ENCODE measurements around the gene DNAJC10.
"Not testable (repeated sequence)": the region's sequence is repeated elsewhere in the genome, so short reads cannot be mapped to it uniquely, and the experiment has no call there.

DNAJC10 gene

DNA sequence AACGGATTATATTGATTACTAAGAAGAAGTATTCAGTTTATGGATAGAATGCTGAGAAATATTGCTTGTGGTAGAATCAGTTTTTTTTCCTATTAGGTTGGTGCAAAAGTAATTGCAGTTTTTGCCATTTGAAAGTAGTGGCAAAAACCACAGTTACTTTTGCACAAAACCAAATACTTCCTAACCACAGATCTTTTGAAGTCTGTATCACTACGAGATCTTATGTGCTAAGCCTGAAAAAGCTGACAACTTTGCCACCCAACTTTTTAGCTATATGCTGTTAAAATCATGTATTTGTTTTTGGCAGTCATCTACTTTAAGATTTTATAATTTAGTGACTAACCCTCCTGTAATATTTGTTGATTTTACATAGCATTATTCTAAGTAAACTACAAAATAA, 24.6 kb downstream of the DNAJC10 start:
- Histone ChIP-seq H3K4me1 (peaks cover 9% of the 10 kb centered on the region), H3K9ac (no peak overlapping the region), H4K20me1 (no peaks in the 10 kb centered on the region), H3K4me3 (no peak overlapping the region), H3K36me3 (peaks cover 62% of the 10 kb centered on the region), H3K4me2 (no peak overlapping the region), H3K9me3 (peaks cover 8% of the 10 kb centered on the region), H3K27ac (no peak overlapping the region), H3K27me3 (no peaks in the 10 kb centered on the region)
- no peak for TF ChIP-seq Cebpa-rat (IDR thresholded peaks at IDR 0.05)

- TF ChIP-seq Cebpa-rat (IDR thresholded peaks at IDR 0.05), result no peak
- no peak overlapping the region for H3K4me2 ChIP-seq
- peaks cover 9% of the 10 kb centered on the region for H3K4me1 ChIP-seq
- peaks cover 17% of the 10 kb centered on the region for H3K9me3 ChIP-seq
- peaks cover 66% of the 10 kb centered on the region for H3K36me3 ChIP-seq
- no peaks in the 10 kb centered on the region for H4K20me1 ChIP-seq
- no peak overlapping the region for H3K4me3 ChIP-seq
- H3K27ac ChIP-seq, result no peak overlapping the region
- H3K27me3 ChIP-seq, result no peaks in the 10 kb centered on the region
- H3K9ac ChIP-seq, result no peak overlapping the region
These were observed 25.6 kb downstream of the DNAJC10 start for GRCh38 chr2:182741620-182742019.

GRCh38 chr2:182744490-182744889, 28.4 kb downstream of the DNAJC10 start:
- Histone ChIP-seq H3K27me3 (no peaks in the 10 kb centered on the region), H3K4me3 (no peak overlapping the region), H3K9me3 (peaks cover 18% of the 10 kb centered on the region), H4K20me1 (no peaks in the 10 kb centered on the region), H3K4me2 (no peak overlapping the region), H3K9ac (no peak overlapping the region), H3K27ac (no peak overlapping the region), H3K4me1 (peaks cover 9% of the 10 kb centered on the region), H3K36me3 (peaks cover 46% of the 10 kb centered on the region)
- TF ChIP-seq Cebpa-rat (IDR thresholded peaks at IDR 0.05), result no peak

DNA sequence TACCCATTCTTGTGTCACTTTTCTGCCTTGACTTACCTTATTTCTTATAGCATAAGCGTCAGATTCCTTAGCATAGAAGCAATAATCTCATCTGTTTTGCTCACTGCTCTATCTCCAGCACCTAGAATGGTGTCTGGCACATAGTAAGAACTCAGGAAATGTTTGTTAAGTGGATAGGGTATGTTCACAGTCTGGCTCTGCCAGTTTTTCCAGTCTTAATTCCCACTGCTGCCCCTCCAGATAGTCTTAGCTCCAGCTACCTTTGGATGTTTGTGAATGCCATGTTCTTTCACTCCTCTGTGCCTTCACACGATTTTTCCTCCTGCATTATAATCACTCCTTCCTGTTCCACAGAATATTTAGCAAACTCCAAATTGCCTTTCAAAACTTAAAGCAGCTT, 29.0 kb downstream of the DNAJC10 start:
- peaks cover 18% of the 10 kb centered on the region for H3K9me3 ChIP-seq
- TF ChIP-seq Cebpa-rat (IDR thresholded peaks at IDR 0.05), result no peak

GRCh38 chr2:182745894-182746293, 29.8 kb downstream of the DNAJC10 start:
- not testable (repeated sequence) for H3K4me1 ChIP-seq, H3K4me2 ChIP-seq, H4K20me1 ChIP-seq, H3K27me3 ChIP-seq, H3K27ac ChIP-seq, H3K4me3 ChIP-seq, H3K9ac ChIP-seq
- Histone ChIP-seq H3K36me3 (peaks cover 60% of the 10 kb centered on the region), H3K9me3 (peaks cover 18% of the 10 kb centered on the region)

More for the DNA sequence above, 29.0 kb downstream of the DNAJC10 start:
- Histone ChIP-seq H3K4me1 (peaks cover 9% of the 10 kb centered on the region), H3K9ac (no peak overlapping the region), H3K27me3 (no peaks in the 10 kb centered on the region), H3K4me3 (no peak overlapping the region), H3K27ac (no peak overlapping the region), H3K4me2 (no peak overlapping the region), H3K36me3 (peaks cover 52% of the 10 kb centered on the region), H4K20me1 (no peaks in the 10 kb centered on the region)

DNA sequence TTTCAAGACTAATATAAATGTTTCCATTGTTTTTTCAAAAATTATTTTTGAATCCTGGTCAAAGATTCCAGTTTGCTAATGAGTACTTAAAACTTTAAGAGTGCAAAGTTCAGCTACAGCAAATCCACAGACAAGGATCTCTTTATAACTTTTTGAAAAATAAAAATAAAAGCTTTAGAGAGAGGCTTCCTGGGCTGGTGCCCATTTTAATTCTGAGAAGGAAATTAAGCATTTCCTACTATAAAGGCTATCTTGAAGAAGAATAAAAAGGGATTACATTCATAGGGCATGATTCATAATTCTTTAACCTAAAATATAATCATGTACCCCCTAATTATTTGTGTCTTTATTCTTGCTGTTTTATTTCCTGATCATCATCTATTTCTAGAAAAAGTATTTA, 38.2 kb downstream of the DNAJC10 start:
- H3K36me3 ChIP-seq, result peaks cover 84% of the 10 kb centered on the region

DNA sequence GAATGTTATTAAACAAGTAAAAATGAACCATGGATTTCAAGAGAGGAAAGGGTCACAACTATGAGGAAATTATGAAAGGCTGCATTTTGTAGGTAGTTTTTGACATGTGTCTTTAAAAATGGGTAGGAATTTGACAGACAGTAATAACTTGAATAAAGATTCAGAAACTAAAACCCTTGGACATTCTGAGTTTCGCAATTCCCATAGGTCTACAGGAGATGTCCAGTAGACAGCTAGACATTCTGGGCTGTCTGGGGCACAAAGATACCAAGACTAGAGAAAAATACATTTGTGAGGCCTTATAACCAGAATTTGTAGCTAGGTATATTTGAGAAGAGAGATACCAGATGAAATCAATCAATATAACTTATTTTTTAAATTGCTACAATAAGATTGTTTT, 42.3 kb downstream of the DNAJC10 start:
- H3K9me3 ChIP-seq, result no peaks in the 10 kb centered on the region
- no peaks in the 10 kb centered on the region for H3K27me3 ChIP-seq
- peaks cover 90% of the 10 kb centered on the region for H3K36me3 ChIP-seq
- H3K4me1 ChIP-seq, result no peaks in the 10 kb centered on the region
- H3K4me2 ChIP-seq, result no peak overlapping the region
- H4K20me1 ChIP-seq, result no peaks in the 10 kb centered on the region
- no peak overlapping the region for H3K27ac ChIP-seq
- H3K9ac ChIP-seq, result no peak overlapping the region
- no peak overlapping the region for H3K4me3 ChIP-seq
- TF ChIP-seq Cebpa-rat (IDR thresholded peaks at IDR 0.05), result no peak

More for the DNA sequence above, 38.2 kb downstream of the DNAJC10 start:
- Histone ChIP-seq H3K4me3 (no peak overlapping the region), H3K27ac (no peak overlapping the region), H4K20me1 (no peaks in the 10 kb centered on the region), H3K4me1 (no peaks in the 10 kb centered on the region), H3K9ac (no peak overlapping the region), H3K27me3 (no peaks in the 10 kb centered on the region), H3K9me3 (no peaks in the 10 kb centered on the region), H3K4me2 (no peak overlapping the region)
- TF ChIP-seq Cebpa-rat (IDR thresholded peaks at IDR 0.05), result no peak

DNA sequence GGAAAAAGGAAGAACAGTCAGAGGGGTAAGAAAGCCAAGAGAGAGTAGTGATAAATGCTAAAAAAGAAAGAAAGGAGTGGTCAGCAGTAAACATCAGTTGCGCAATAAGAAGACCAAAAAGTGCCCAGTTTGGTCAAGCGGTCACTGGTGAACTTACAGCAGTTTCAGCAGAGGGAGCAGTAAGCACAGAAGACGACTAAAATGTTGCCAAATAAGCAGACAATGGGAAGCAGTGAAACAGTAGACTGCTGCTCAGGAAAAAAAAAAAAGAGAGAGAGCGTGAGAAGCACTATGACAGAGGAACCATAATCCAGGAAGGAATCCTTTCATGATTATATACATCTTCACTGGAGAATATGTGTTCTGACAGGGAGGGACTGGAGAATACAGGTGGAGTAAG, 45.8 kb downstream of the DNAJC10 start:
- no peak overlapping the region for H3K4me2 ChIP-seq
- TF ChIP-seq Cebpa-rat (IDR thresholded peaks at IDR 0.05), result peak; percentile 87
- no peak overlapping the region for H3K27ac ChIP-seq
- no peaks in the 10 kb centered on the region for H3K9me3 ChIP-seq
- no peaks in the 10 kb centered on the region for H4K20me1 ChIP-seq
- H3K36me3 ChIP-seq, result peaks cover 94% of the 10 kb centered on the region
- H3K4me1 ChIP-seq, result no peaks in the 10 kb centered on the region
- no peaks in the 10 kb centered on the region for H3K27me3 ChIP-seq
- no peak overlapping the region for H3K4me3 ChIP-seq
- no peak overlapping the region for H3K9ac ChIP-seq

DNA sequence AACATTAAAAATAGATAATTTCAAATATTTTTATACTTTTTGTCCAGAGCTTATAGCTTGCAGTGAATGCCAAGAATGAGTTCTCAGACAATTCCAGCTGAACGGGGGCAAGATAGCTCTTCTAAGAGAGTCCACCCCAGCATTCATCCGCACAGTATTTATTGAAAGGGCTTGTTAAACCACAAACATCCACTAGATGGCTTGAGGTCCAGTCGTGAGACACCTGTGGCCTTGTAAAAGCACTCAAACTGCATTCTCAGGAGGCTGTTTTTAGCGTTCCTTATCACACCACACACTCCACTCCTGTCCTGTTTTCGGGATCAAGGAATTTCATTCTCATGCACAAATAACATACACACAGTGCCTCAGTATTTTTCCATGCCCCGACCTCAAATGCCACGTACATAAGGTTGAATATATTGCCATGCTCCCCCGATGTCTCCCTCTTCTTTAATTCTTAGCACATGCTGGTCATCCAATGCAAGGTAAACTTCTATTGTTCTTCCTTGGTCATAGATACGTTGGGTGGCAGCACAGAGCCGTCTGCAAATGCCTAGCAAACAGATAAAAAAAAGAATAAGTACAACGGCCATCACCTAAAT, 47.4 kb downstream of the DNAJC10 start:
- no peaks in the 10 kb centered on the region for H3K27me3 ChIP-seq
- no peak for TF ChIP-seq Cebpa-rat (IDR thresholded peaks at IDR 0.05)
- no peak overlapping the region for H3K4me3 ChIP-seq
- peaks cover 2% of the 10 kb centered on the region for H3K9me3 ChIP-seq
- no peak overlapping the region for H3K9ac ChIP-seq
- no peaks in the 10 kb centered on the region for H3K4me1 ChIP-seq
- peaks cover 98% of the 10 kb centered on the region for H3K36me3 ChIP-seq
- no peak overlapping the region for H3K27ac ChIP-seq
- H3K4me2 ChIP-seq, result no peak overlapping the region
- H4K20me1 ChIP-seq, result no peaks in the 10 kb centered on the region

- Histone ChIP-seq H3K4me2 (no peak overlapping the region), H3K4me1 (no peaks in the 10 kb centered on the region), H4K20me1 (no peaks in the 10 kb centered on the region), H3K36me3 (peaks cover 85% of the 10 kb centered on the region), H3K27ac (no peak overlapping the region), H3K27me3 (no peaks in the 10 kb centered on the region), H3K9me3 (peaks cover 28% of the 10 kb centered on the region), H3K9ac (no peak overlapping the region), H3K4me3 (no peak overlapping the region)
- no peak for TF ChIP-seq Cebpa-rat (IDR thresholded peaks at IDR 0.05)
These were observed 50.6 kb downstream of the DNAJC10 start for GRCh38 chr2:182766626-182767025.

DNA sequence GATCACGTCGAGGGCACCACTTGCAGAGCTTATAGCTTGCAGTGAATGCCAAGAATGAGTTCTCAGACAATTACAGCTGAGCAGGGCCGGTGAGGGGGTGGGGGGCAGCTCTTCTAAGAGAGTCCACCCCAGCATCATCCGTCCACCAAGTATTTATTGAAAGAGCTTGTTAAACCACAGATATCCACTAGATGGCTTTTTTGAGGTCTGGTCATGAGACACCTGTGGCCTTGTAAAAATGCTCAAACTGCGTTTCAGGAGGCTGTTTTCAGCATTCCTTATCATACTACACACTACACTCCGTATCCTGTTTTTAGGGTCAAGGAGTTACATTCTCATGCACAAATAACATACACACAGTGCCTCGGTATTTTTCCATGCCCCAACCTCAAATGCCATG, 51.5 kb downstream of the DNAJC10 start:
- no peaks in the 10 kb centered on the region for H4K20me1 ChIP-seq
- no peaks in the 10 kb centered on the region for H3K27me3 ChIP-seq
- TF ChIP-seq Cebpa-rat (IDR thresholded peaks at IDR 0.05), result no peak
- H3K9ac ChIP-seq, result no peak overlapping the region
- H3K4me1 ChIP-seq, result no peaks in the 10 kb centered on the region
- H3K4me2 ChIP-seq, result no peak overlapping the region
- H3K27ac ChIP-seq, result no peak overlapping the region
- H3K9me3 ChIP-seq, result peaks cover 37% of the 10 kb centered on the region
- no peak overlapping the region for H3K4me3 ChIP-seq
- peaks cover 84% of the 10 kb centered on the region for H3K36me3 ChIP-seq

DNA sequence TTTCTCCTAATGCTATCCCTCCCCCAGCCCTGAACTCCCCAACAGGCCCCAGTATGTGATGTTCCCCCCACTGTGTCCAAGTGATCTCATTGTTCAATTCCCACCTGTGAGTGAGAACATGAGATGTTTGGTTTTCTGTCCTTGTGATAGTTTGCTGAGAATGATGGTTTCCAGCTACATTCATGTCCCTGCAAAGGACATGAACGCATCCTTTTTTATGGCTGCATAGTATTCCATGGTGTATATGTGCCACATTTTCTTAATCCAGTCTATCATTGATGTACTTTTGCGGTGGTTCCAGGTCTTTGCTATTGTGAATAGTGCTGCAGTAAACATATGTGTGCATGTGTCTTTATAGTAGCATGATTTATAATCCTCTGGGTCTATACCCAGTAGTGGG, 52.9 kb downstream of the DNAJC10 start:
- H3K4me3 ChIP-seq, H4K20me1 ChIP-seq, H3K9ac ChIP-seq, H3K4me1 ChIP-seq, H3K27me3 ChIP-seq, H3K4me2 ChIP-seq, H3K27ac ChIP-seq: not testable (repeated sequence)
- H3K36me3 ChIP-seq, result peaks cover 85% of the 10 kb centered on the region
- H3K9me3 ChIP-seq, result peaks cover 37% of the 10 kb centered on the region
